ENCODE measurements around the gene BAIAP3.
A peak's percentile ranks its signal among the peaks of the same experiment; 100 is the strongest.

BAIAP3 gene

DNA sequence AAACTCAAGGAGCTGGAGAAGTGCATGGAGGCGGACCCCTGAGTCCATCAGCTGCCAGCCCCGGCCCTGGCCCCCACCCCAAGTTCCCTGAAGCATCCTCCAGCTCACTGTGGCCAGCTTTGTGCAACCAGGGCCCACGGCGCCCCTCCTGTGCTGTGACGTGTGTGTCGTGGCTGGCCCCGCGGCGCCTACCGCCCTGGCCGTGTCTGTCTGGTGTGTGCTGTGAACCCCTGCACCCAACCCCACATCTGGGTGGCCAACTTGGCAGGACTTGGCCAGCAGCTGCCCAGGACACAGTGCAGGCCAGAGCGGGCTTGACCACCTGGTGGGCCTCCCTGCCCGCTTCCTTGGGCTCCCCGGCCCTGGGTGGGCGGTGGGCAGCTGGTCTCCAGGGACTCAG lies 15.0 kb downstream of the BAIAP3 start:
- no peak for DNase-seq (ENCODE audit: low spot score)

DNA sequence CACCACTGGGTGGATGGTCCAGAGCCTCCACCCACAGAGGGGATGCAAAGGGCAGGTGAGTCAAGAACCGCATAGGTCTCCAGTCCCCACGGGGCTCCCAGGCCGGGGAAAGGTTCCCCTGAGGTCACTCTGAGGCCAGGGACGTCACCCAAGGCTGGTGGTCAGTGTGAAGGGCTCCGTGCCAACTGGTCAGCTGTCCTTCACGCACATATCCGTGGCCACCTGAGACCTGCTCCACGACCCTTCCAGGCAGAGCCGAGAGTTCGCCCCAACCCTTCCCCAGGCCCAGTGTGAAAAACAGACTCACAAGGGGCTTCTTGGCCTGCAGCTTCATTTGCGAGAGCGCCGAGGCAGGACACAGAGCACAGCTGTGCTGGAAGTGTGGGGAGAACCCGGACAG lies 15.5 kb downstream of the BAIAP3 start:
- DNase-seq (ENCODE audit: low spot score): no peak

DNA sequence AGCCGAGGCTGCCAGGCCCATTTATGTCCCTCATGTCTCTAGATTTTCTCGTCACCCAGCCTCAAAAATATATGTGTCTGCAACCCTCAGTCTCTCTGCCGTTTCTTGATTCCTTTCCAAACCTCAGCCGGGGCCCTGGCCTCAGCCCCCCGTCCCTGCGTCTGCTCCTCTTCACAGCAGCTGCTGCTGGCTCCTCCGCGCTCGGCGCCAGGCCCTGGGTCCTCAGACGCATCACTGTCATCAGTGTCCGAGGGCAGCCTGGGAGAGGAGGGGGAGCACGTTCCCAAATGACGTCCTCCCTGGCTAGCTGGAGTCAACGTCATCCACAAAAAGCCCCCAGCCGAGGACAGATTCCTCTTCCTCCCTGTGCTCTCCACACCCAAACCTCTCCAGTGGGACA lies 15.9 kb downstream of the BAIAP3 start:
- DNase-seq (ENCODE audit: low spot score): no peak

DNA sequence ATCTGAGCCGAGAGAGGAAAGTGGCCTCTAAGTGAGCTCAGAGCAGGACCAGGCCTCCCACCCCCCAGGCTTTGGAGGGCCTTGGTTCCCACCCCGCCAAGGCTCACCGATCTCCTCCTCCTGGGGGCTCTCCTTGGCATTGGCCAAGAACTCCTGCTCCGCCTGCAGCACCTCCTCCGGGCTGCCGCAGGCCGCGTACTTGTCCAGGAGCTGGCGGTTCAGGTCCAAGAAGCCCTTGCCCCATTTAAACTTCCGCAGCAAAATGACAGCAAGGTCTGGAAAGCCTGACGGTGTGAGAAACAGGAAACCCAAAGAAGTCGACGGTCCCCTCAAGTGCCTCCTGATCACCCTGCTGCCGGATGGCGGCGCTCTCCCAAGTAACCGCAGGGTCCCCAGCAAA lies 16.5 kb downstream of the BAIAP3 start:
- no peak for DNase-seq (ENCODE audit: low spot score)

DNA sequence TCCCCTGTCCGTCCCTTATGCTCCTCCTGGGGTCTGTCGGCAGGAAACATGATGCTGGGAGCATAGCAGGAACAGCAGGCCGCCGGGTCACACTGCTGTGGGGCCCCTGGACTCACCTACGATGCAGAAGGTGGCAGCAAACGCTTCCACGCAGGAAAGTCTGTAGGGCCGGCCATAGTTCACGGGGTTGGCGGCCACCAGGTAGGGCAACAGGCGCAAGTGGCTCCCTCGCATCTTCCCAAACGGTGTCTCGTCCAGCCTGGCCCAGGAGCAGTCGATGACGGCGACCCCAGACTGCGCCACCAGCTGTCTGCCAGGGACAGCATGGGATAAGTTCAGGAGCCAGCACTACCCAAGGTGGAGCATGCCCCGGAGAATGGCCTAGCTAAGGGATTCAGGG lies 17.2 kb downstream of the BAIAP3 start:
- DNase-seq (ENCODE audit: low spot score): no peak

DNA sequence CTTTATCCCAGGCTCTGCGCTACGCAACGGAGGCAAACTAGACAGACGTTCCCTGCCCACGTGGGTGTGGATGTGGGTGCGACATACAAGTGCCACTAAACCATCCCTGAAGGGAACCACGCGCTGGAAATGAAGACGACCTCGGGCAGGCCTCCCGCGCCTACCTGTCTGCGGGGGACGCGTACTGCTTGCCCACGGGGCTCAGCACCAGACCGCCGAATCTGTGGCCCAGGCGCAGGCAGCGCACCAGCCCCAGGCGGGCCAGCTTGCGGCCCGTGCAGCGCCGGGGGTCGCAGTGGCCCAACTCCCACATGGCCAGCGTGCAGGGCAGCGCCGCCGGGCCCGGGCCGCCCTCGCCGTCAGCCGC lies 17.8 kb downstream of the BAIAP3 start:
- DNase-seq (ENCODE audit: low spot score): no peak

DNA sequence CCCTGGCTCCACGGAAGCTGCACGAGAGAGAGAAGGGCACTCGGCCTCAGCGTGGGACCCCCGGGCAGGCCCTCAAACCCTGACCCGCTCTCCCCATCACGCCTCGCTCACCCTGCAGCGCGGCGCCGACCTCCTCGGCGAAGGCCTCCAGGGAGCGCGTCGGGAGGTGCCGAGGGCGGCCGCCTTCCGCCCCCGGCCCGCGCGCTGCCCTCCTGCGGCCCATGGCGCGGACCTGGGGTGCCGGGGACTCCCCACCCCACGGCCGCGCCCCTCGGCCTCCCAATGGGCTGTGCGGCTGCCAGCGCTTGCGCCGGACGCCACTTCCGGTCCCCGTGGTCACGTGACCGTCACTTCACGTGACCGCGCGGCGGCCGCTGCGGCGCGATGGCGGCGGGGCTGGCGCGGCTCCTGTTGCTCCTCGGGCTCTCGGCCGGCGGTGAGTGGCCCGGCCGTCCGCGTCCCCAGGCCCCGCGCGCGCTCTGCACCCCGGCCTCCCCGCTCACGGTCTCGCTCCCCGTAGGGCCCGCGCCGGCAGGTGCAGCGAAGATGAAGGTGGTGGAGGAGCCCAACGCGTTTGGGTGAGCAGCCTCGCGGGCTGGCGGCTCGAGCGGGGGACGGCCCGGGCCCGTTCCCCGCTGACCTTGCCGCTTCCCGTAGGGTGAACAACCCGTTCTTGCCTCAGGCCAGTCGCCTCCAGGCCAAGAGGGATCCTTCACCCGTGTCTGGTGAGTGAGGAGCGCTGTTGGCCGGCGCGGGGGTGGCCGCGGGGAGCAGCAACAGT lies 18.3 kb downstream of the BAIAP3 start, which contains the start of the genes GNPTG and TSR3:
TSS of gene GNPTG (plus strand) at position 350 of the 781 bp plus-strand sequence. CDS start at position 385, 35 bp downstream.
TSS of gene TSR3 (minus strand) at position 297 of the 781 bp plus-strand sequence. CDS start at position 223, 74 bp downstream.
- peak; percentile 81 for DNase-seq (ENCODE audit: low spot score)

DNA sequence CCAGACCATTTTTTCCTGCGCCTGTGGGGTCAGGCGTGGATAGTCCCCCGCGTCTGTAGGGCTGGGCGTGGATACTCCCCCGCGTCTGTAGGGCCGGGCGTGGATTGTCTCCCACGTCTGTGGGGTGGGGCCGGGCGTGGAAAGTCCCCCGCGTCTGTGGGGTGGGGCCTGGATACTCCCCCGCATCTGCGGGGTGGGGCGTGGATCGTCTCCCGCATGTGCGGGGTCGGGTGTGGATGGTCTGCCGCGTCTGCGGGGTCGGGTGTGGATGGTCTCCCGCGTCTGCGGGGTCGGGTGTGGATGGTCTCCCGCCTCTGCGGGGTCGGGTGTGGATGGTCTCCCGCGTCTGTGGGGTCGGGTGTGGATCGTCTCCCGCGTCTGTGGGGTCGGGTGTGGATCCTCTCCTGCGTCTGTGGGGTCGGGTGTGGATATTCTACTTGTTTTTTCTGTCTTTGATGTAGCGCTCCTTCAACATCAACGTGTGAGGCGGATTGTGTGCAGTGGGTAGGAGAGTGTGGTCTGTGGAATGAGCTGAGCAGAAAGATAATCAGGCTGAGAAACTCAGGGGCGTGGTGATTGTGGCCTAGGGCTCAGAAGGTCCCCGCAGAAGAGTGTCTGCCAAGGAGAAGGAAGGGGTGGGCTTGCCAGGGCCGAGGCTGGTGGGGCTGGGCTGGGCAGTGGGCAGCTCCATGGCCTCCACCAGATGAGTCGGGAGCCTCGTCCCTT lies 21.5 kb downstream of the BAIAP3 start:
- DNase-seq (ENCODE audit: low spot score): no peak

DNA sequence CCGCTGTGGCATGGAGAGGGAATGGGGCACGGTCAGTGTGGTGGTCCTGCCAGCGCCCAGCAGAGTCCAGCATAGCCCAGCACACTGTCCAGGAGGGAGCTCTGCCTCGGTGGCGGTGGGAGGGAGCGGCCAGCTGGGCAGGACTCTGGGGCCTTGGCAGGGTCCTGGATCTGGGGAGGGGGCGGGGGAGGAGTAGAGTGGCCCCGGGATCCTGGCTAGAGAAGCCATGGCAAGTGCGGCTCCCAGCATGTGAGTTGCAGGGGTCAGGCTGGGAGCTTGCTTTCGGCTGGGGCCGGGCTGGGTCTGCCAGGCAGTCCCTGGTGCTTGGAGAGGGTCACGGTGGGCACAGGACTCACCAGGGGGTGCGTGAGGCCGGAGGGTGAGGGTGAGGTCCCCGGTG lies 22.1 kb downstream of the BAIAP3 start:
- no peak for DNase-seq (ENCODE audit: low spot score)

DNA sequence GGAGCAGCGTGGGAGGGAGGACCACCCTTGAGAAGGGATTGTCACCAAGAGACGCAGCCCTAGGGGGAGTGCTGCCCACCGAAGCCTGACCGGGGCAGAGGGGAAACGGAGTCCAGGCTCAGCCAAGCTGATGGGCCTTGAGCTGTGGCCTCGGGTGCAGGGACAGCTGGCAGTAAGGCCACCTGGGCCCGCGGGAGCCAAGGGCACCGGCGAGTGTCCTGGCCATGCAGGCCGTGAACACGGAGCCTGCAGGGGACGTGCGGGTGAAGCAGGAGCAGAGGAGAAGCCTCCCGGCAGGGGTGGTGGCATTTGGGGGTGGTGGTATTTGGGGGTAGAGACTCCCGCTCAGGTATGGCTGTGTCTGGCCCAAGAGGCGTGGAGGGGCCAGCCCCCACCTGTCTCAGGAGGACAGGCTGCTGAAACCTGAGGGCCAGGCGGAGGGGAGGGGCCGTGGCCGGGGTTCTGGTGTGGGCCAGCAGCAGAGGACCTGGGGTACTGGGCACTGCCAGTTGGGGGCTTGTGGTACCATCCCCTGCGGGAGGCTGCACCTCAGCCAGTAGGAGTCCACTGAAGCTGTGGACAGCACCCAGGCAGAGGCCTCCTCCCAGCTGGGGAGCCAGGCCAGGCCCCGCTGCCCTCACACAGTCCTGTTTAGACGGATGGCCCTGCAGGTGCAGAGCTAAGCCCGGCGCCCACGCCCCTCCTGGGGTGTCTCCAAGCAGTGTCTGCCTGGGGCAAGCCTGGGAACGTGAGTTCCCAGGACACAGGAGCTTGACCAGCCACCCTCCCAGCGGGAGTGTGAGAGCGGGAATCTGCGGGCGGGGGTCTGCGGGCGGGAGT lies 22.8 kb downstream of the BAIAP3 start:
- DNase-seq (ENCODE audit: low spot score): no peak

DNA sequence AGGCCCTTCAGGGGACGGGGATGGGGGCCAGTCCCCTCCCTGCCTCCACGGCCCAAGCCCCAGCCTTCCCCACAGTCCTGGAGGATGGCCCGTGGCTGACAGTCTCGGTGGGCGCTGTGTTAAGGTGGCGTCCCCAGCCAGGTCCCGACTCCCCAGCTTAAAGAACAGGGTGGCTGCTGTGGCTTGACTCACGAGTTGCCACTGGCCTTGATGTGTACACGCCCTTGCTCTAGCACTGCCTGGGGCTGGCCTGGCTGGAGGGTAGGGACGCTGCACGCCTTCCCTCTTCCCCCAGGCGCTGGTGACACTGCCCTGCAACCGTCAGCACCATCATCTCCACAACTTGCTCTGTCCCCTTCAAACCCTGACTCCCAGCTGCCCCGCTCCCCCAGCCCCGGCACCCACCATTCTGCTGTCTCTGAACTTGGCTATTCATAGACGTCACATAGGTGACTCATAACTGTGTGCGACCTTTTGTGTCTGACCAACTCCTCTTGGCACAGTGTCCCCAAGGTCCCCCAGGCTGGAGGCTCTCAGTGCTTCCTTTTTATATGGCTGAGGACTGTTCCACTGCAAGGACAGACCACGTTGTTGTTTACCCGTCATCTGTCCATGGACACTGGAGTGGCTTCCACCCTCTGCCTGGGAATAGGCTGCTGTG lies 24.6 kb downstream of the BAIAP3 start:
- DNase-seq (ENCODE audit: low spot score): no peak

DNA sequence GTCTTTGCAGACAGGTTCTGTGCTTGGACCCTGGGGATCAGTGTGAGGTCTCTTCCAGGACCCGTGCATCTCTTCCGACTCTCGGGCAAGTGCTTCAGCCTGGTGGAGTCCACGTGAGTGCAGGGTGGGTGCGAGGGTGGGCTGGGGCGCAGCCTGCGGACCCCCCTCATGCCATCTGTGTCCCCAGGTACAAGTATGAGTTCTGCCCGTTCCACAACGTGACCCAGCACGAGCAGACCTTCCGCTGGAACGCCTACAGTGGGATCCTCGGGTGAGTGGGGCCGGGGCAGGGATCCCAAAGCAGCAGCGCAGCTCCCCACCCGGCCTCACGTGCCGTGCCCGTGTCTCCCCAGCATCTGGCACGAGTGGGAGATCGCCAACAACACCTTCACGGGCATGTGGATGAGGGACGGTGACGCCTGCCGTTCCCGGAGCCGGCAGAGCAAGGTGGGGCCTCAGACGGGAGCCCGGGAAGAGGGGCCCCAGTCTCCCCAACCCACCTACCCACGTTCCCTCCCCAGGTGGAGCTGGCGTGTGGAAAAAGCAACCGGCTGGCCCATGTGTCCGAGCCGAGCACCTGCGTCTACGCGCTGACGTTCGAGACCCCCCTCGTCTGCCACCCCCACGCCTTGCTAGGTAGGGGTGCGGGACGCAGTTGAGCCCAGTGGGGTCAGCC lies 28.4 kb downstream of the BAIAP3 start:
- DNase-seq (ENCODE audit: low spot score): no peak

DNA sequence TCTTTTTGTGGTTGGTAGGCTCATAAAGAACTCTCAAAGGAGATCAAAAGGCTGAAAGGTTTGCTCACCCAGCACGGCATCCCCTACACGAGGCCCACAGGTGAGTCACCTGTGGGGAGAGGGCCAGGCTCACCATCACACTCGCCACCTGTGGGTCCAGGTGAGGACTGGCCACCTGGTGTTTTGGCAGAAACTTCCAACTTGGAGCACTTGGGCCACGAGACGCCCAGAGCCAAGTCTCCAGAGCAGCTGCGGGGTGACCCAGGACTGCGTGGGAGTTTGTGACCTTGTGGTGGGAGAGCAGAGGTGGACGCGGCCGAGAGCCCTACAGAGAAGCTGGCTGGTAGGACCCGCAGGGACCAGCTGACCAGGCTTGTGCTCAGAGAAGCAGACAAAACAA lies 29.4 kb downstream of the BAIAP3 start:
- no peak for DNase-seq (ENCODE audit: low spot score)

DNA sequence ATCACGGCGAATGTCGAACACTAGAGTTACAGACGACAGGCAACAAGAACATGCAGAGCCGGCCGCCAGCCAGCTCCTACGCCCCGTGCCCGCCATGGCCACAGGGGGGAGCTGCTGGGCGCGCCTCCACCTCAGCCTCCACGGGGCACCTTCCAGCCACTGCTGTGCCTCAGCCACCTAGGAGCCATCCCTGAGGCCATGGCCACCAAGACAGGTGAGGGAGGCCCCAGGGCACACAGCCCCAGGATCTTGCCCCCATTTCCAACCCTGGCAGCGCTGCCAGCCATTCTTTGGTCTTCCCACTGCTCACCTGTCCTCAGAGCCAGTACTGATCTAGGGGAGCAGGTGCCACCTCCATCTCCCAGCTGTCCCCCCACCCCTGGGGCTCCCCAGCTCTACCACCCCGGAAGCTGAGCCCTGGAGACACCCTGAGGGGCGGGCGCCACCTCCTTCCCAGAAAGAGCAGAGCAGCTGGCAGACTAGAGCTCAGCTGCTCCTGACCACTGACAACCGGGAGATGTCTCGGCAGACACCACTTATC lies 30.1 kb downstream of the BAIAP3 start:
- DNase-seq (ENCODE audit: low spot score): peak; percentile 89

DNA sequence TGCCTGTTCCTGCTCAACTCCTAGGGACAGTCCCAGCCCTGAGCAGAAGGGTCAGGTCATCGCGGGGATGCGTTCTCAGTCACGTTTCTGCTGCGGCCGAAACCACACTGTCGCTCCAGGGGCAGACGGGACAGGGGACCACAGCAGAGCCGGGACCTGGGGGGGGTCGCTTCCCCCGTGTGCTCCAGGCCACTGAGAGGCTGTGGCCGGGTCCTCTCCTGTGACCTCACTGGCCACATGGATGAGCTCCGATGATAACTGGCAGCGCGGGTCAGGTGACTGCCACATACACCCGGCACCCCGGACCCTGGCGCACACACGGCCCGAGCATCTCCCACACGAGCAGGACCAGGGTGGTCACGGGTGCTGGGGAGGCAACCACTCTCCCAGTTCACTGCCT lies 31.1 kb downstream of the BAIAP3 start:
- DNase-seq (ENCODE audit: low spot score): no peak

DNA sequence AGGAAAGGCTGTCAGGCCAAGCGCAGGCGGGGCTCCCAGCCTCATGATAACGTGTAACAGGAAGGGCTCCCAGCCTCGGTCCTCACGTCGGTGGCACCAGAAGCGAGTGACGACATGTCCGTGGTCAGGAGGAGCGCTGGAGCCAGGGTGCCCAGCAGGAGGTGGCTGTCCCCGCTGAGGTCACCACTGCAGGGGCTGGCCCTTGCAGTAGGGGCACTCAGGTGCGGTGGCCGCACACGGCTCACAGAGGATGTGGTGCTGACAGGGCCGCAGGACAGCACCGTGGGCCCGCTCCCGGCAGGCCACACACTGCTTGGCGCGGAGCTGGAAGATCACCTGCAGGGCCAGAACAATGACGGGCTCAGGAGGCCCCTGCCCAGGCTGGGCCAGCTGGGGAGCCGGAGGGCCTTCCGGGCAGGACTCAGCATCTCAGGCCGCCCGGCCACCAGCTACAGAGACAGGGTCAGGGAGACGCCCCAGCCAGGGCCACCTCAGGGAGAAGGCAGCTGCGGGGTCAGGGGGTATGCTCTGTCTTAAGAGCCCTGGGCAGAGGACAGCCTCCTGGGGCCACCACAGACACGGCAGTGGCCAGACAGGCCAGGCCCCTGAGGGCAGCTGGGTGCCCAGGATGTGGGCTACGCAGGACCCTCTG lies 32.7 kb downstream of the BAIAP3 start:
- no peak for DNase-seq (ENCODE audit: low spot score)

DNA sequence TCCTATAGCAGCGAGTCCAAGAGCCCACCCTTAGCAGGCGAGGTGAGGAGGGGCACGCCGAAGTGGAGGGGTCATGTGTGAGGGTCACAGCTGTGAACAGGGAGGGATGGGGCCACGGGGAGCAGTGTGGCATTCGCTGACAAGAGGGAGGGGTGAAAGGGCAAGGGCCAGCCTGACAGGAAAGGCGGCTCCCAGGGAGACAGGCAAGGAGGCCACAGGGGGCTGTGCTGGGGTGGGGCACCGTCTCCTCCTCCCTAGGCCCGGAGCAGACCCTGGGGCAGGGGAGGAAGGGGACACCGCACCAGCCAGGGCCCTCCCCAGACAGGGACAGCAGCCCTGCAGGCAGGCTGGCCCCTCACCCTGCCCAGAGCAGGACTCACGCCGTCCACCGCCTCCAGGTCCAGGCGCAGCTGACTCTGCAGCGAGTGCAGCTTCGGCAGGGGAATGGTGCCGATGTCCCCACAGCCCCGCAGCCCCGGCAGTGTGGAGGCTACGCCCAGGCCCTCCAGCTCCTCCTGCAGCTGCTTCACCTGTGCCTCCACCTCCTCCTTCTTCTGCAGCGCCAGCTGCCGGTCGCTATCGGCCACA lies 33.4 kb downstream of the BAIAP3 start:
- DNase-seq (ENCODE audit: low spot score): no peak

DNA sequence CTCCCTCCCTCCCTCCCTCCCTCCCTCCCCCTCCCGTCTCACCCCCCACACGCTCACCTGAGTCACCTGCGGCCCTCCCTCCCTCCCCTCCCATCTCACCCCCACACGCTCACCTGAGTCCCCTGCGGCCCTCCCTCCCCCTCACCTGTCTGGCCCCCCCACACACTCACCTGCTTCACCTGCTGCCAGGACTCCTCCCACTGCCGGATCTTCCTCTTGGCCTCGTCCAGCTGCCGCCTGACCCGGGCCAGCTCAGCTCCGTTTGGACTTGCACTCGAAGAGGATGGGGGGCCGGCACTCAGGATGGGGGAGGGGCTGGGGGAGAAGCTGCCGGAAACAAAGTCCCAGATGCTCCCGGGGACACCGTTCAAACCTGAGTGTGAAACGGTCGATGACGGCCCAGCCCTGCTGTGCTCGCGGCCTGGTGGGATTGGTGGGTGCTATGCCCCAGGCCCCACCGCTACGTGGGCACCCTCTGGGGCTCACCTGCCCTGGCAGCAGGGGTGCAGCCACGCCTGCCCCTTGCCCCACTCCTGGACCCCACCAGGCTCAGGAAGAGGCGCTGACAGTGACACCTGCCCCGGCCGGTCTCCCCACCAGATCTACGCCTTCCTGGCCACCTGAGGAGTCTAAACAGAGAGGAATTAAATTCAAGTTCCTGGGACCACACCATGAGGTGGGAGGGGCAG lies 34.2 kb downstream of the BAIAP3 start:
- no peak for DNase-seq (ENCODE audit: low spot score)
